ENCODE measurements around the gene RAB20.
"Not testable (repeated sequence)": the region's sequence is repeated elsewhere in the genome, so short reads cannot be mapped to it uniquely, and the experiment has no call there.

Gene RAB20

GRCh38 chr13:110507678-110508381 is 53.7 kb downstream of the RAB20 start:
- DNase-seq = no peak

- DNase-seq = no peak
These were observed 54.5 kb downstream of the RAB20 start for GRCh38 chr13:110506859-110507566.

GRCh38 chr13:110506396-110506795 is 55.1 kb downstream of the RAB20 start:
- DNase-seq = no peak

GRCh38 chr13:110505594-110505993 is 55.9 kb downstream of the RAB20 start:
- DNase-seq = no peak

GRCh38 chr13:110503979-110504499 is 57.5 kb downstream of the RAB20 start:
- DNase-seq = no peak

- no peak for DNase-seq
These were observed 58.3 kb downstream of the RAB20 start for GRCh38 chr13:110503037-110503901.

GRCh38 chr13:110501188-110501587 is 60.3 kb downstream of the RAB20 start:
- no peak for DNase-seq

GRCh38 chr13:110500341-110500740 is 61.2 kb downstream of the RAB20 start:
- no peak for DNase-seq

GRCh38 chr13:110499621-110500281 is 61.8 kb downstream of the RAB20 start:
- no peak for DNase-seq

GRCh38 chr13:110498765-110499164 is 62.8 kb downstream of the RAB20 start:
- no peak for DNase-seq

- DNase-seq = no peak
These were observed 63.2 kb downstream of the RAB20 start for GRCh38 chr13:110498327-110498726.

- not testable (repeated sequence) for DNase-seq
These were observed 63.6 kb downstream of the RAB20 start for GRCh38 chr13:110497896-110498295.

GRCh38 chr13:110497003-110497402 is 64.5 kb downstream of the RAB20 start:
- DNase-seq = no peak

GRCh38 chr13:110496281-110496680 is 65.2 kb downstream of the RAB20 start:
- DNase-seq = no peak

GRCh38 chr13:110495881-110496280 is 65.6 kb downstream of the RAB20 start:
- no peak for DNase-seq

GRCh38 chr13:110495376-110495775 is 66.1 kb downstream of the RAB20 start:
- DNase-seq = no peak

GRCh38 chr13:110493613-110494012 is 67.9 kb downstream of the RAB20 start:
- DNase-seq = no peak

- DNase-seq = no peak
These were observed 68.6 kb downstream of the RAB20 start for GRCh38 chr13:110492679-110493593.

GRCh38 chr13:110491869-110492678 is 69.4 kb downstream of the RAB20 start:
- no peak for DNase-seq

GRCh38 chr13:110490009-110490770 is 71.3 kb downstream of the RAB20 start:
- DNase-seq = no peak

Data from central memory CD4-positive, alpha-beta T cell (primary cell).